H9 (cell line): ENCODE results near the gene PTTG1IP. TPM values are rescaled to one million over a fixed set of nuclear protein-coding genes. Genes with fewer than 3 reads are reported as not detected.

Experiments used
- DNase-seq: peaks from one replicate; pipeline ENCODE4 v3.0.0-alpha.2; 2017
- H2AFZ ChIP-seq: one replicate; pipeline ENCODE4 v1.6.1; 2013; ENCODE audit warnings: mild to moderate bottlenecking, low read length, control low read depth, moderate library complexity
- H2AK5ac ChIP-seq: 2 replicates; pipeline ENCODE4 v1.6.1; 2013; ENCODE audit warnings: low read length, control low read depth, mixed read lengths; ENCODE audit not compliant: insufficient read length
- H2BK120ac ChIP-seq: one replicate; pipeline ENCODE4 v1.6.1; 2013; ENCODE audit warnings: low read depth, mild to moderate bottlenecking, low read length, control low read depth, inconsistent platforms; ENCODE audit not compliant: poor library complexity, severe bottlenecking
- H2BK12ac ChIP-seq: 2 replicates; pipeline ENCODE4 v1.6.1; 2013; ENCODE audit warnings: low read length, control low read depth, mixed read lengths, low read depth; ENCODE audit not compliant: insufficient read length
- H2BK15ac ChIP-seq: 2 replicates; pipeline ENCODE4 v1.6.1; 2013; ENCODE audit warnings: low read depth, low read length, control low read depth
- H2BK20ac ChIP-seq: one replicate; pipeline ENCODE4 v1.6.1; 2013; ENCODE audit warnings: low read depth, mild to moderate bottlenecking, low read length, control low read depth, inconsistent platforms; ENCODE audit not compliant: poor library complexity, severe bottlenecking
- H2BK5ac ChIP-seq: 2 replicates; pipeline ENCODE4 v1.6.1; 2013; ENCODE audit warnings: low read length, control low read depth, mixed read lengths; ENCODE audit not compliant: insufficient read length
- H3K14ac ChIP-seq: 2 replicates; pipeline ENCODE4 v1.6.1; 2013; ENCODE audit warnings: low read length, control low read depth; ENCODE audit not compliant: insufficient read depth
- H3K18ac ChIP-seq: 2 replicates; pipeline ENCODE4 v1.6.1; 2013; ENCODE audit warnings: low read depth, mild to moderate bottlenecking, mixed read lengths, low read length, control low read depth; ENCODE audit not compliant: insufficient read length
- H3K23ac ChIP-seq: 2 replicates; pipeline ENCODE4 v1.6.1; 2013; ENCODE audit warnings: low read length, control low read depth, mixed read lengths, low read depth; ENCODE audit not compliant: insufficient read length
- H3K23me2 ChIP-seq: 2 replicates; pipeline ENCODE4 v1.6.1; 2013; ENCODE audit warnings: low read depth, mild to moderate bottlenecking, mixed read lengths, low read length, control low read depth; ENCODE audit not compliant: insufficient read length, poor library complexity, severe bottlenecking
- H3K27ac ChIP-seq: 2 replicates; pipeline ENCODE4 v1.5.1; 2013; ENCODE audit warnings: low read length, control low read depth, mixed read lengths, low read depth; ENCODE audit not compliant: insufficient read length
- H3K27me3 ChIP-seq: 2 replicates; pipeline ENCODE4 v1.6.1; 2013; ENCODE audit warnings: low read length, control low read depth, inconsistent platforms; ENCODE audit not compliant: insufficient read depth
- H3K4ac ChIP-seq: 2 replicates; pipeline ENCODE4 v1.6.1; 2013; ENCODE audit warnings: low read depth, mild to moderate bottlenecking, control low read depth, inconsistent platforms, low read length, moderate library complexity
- H3K4me1 ChIP-seq: 2 replicates; pipeline ENCODE4 v1.6.1; 2013; ENCODE audit warnings: low read length, control low read depth, inconsistent platforms; ENCODE audit not compliant: insufficient read depth
- H3K4me2 ChIP-seq: 2 replicates; pipeline ENCODE4 v1.6.1; 2013; ENCODE audit warnings: low read length, control low read depth, mixed read lengths; ENCODE audit not compliant: insufficient read length, insufficient read depth
- H3K56ac ChIP-seq: 2 replicates; pipeline ENCODE4 v1.6.1; 2013; ENCODE audit warnings: low read depth, mild to moderate bottlenecking, mixed read lengths, low read length, control low read depth; ENCODE audit not compliant: insufficient read length
- H3K79me1 ChIP-seq: 2 replicates; pipeline ENCODE4 v1.6.1; 2013; ENCODE audit warnings: low read depth, mild to moderate bottlenecking, moderate library complexity, low read length, control low read depth, inconsistent platforms; ENCODE audit not compliant: insufficient read depth, poor library complexity, severe bottlenecking
- H3K79me2 ChIP-seq: 2 replicates; pipeline ENCODE4 v1.6.1; 2013; ENCODE audit warnings: low read length, control low read depth, inconsistent platforms; ENCODE audit not compliant: insufficient read depth
- H3K9ac ChIP-seq: 2 replicates; pipeline ENCODE4 v1.6.1; 2013; ENCODE audit warnings: low read length, control low read depth, mixed read lengths; ENCODE audit not compliant: insufficient read length; ENCODE audit errors: extremely low read depth
- H3K9me3 ChIP-seq: one replicate; pipeline ENCODE4 v1.6.1; 2013; ENCODE audit warnings: low read depth, low read length, inconsistent platforms; ENCODE audit not compliant: control insufficient read depth
- H3T11ph ChIP-seq: one replicate; pipeline ENCODE4 v1.6.1; 2013; ENCODE audit warnings: mild to moderate bottlenecking, low read length, control low read depth, inconsistent platforms
- H4K20me1 ChIP-seq: one replicate; pipeline ENCODE4 v1.6.1; 2013; ENCODE audit not compliant: control insufficient read depth, insufficient read length, insufficient read depth
- H4K5ac ChIP-seq: 2 replicates; pipeline ENCODE4 v1.6.1; 2013; ENCODE audit warnings: low read depth, mild to moderate bottlenecking, mixed read lengths, low read length, control low read depth; ENCODE audit not compliant: insufficient read length
- H4K8ac ChIP-seq: replicated peaks from 2 replicates; pipeline ENCODE4 v1.6.1; 2013; ENCODE audit warnings: low read length, control low read depth, mixed read lengths, low read depth; ENCODE audit not compliant: insufficient read length
- H4K91ac ChIP-seq: 2 replicates; pipeline ENCODE4 v1.6.1; 2013; ENCODE audit warnings: low read depth, mild to moderate bottlenecking, moderate library complexity, mixed read lengths, low read length, control low read depth; ENCODE audit not compliant: insufficient read length
- H3K27ac Mint-ChIP-seq, 3 experiments: 2 replicates in 2 of 3; 3 replicates in 1 of 3; pipeline ENCODE4 v1.8.0; 2020 to 2021; ENCODE audit warnings: mixed read lengths in 3 of 3, mild to moderate bottlenecking in 1 of 3, moderate library complexity in 1 of 3
- H3K27me3 Mint-ChIP-seq: 2 replicates; pipeline ENCODE4 v1.8.0; 2021; ENCODE audit warnings: low read depth, mild to moderate bottlenecking, moderate library complexity, mixed read lengths
- H3K36me3 Mint-ChIP-seq, 3 experiments: 2 replicates in 2 of 3; 3 replicates in 1 of 3; pipeline ENCODE4 v1.8.0; 2020 to 2021; ENCODE audit warnings: low read depth in 3 of 3, mixed read lengths in 3 of 3; ENCODE audit not compliant: insufficient read depth in 1 of 3
- H3K4me1 Mint-ChIP-seq, 2 experiments: 2 replicates each; pipeline ENCODE4 v1.8.0; 2020; ENCODE audit warnings: mixed read lengths in 2 of 2
- H3K4me3 Mint-ChIP-seq, 2 experiments: 2 replicates in 1 of 2; 3 replicates in 1 of 2; pipeline ENCODE4 v1.8.0; 2020 to 2021; ENCODE audit warnings: mild to moderate bottlenecking in 2 of 2, mixed read lengths in 2 of 2, moderate library complexity in 1 of 2
- H3K9me3 Mint-ChIP-seq, 2 experiments: 2 replicates in 1 of 2; 3 replicates in 1 of 2; pipeline ENCODE4 v1.8.0; 2020; ENCODE audit warnings: mild to moderate bottlenecking in 2 of 2, mixed read lengths in 2 of 2, moderate library complexity in 1 of 2
- WGBS: extraction: QIAGEN DNeasy Blood & Tissue Kit; methylation state at CpG from one replicate; pipeline ENCODE4 v1.1.7; 2013; ENCODE audit warnings: missing lambda C conversion rate, low lambda C conversion rate, mixed read lengths; ENCODE audit not compliant: insufficient read length; ENCODE audit errors: extremely low coverage; 5-methylcytosine and 5-hydroxymethylcytosine counted together
- total RNA-seq: library from RNA; stranded (reverse); gene quantifications from 2 replicates; pipeline ENCODE4 v1.2.1, GENCODE V29; 2021
- TF ChIP-seq, protein P1 (sequence below): fragments of 200-600 bp; sonication (generic); conservative IDR thresholded peaks from 3 replicates; pipeline ENCODE4 v1.8.0; 2021; ENCODE audit warnings: antibody characterized with exemption, mild to moderate bottlenecking

PTTG1IP gene
- total RNA-seq, 1 experiment from 2014 or later, result 107 TPM

DNA sequence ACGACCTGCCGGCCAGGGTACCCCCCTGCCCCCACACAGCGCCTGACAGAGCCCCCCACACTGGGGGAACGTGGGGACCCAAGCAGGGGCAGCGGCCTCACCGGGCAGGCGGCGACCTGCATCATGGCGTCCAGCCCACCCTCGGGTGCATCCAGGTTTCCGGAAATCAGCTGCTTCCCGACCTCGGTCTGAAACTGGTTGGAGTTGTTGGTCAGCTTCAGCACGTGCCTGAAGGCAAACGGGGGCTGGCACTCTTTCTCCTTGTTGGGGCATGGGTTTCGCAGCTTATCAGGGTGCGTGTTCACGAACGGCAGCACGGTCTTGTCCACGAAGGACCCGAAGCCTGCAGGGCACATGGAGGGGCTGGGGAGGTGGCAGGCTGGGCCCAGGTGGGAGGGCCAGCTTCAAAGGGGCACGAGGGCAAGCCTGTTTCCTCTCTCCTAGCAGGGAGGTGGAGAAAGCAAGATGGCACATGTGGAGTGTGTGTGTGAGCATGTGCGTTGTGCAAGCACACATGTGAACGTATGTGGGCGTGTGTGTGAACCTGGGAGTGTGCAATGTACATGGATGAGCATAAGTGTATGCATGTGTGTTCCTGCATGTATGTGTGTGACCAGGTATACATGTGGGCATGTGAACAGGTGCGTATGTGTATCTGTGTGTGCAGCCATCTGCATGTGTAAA lies 28.0 kb upstream of the PTTG1IP start:
- Mint-ChIP-seq H3K9me3 (no peaks in the 10 kb centered on the region; a peak in 3 of 5 replicates), H3K27me3 (peaks cover 4% of the 10 kb centered on the region), H3K27ac (no peak overlapping the region), H3K4me3 (no peak overlapping the region), H3K4me1 (peaks cover 10 to 15% of the 10 kb centered on the region in 2 experiments), H3K36me3 (no peaks in the 10 kb centered on the region)
- H2BK5ac ChIP-seq, result no peak overlapping the region
- no peak for DNase-seq
- no peaks in the 10 kb centered on the region for H3K27me3 ChIP-seq
- H3K9ac ChIP-seq, result no peak overlapping the region
- no peaks in the 10 kb centered on the region; the same call in 1 of the 2 replicates for H3K4me1 ChIP-seq
- H2AK5ac ChIP-seq, result no peak overlapping the region
- no peak overlapping the region for H3K14ac ChIP-seq
- no peak overlapping the region for H4K5ac ChIP-seq
- TF ChIP-seq, protein P1, sequence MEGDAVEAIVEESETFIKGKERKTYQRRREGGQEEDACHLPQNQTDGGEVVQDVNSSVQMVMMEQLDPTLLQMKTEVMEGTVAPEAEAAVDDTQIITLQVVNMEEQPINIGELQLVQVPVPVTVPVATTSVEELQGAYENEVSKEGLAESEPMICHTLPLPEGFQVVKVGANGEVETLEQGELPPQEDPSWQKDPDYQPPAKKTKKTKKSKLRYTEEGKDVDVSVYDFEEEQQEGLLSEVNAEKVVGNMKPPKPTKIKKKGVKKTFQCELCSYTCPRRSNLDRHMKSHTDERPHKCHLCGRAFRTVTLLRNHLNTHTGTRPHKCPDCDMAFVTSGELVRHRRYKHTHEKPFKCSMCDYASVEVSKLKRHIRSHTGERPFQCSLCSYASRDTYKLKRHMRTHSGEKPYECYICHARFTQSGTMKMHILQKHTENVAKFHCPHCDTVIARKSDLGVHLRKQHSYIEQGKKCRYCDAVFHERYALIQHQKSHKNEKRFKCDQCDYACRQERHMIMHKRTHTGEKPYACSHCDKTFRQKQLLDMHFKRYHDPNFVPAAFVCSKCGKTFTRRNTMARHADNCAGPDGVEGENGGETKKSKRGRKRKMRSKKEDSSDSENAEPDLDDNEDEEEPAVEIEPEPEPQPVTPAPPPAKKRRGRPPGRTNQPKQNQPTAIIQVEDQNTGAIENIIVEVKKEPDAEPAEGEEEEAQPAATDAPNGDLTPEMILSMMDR, result no peak
- H3K18ac ChIP-seq, result no peak overlapping the region
- H4K91ac ChIP-seq, result no peak overlapping the region
- H3K79me2 ChIP-seq, result no peaks in the 10 kb centered on the region
- H2BK15ac ChIP-seq, result no peak overlapping the region
- no peak overlapping the region for H3T11ph ChIP-seq
- no peak overlapping the region for H3K4me2 ChIP-seq
- H2BK12ac ChIP-seq, result no peak overlapping the region
- H4K8ac ChIP-seq, result no peak overlapping the region
- H3K23me2 ChIP-seq, result no peaks in the 10 kb centered on the region
- WGBS, result no CpG with 5 or more reads among the region's 27 CpGs
- H2BK20ac ChIP-seq, result no peak overlapping the region
- no peak overlapping the region for H2AFZ ChIP-seq
- no peak overlapping the region for H3K23ac ChIP-seq
- peaks cover 6% of the 10 kb centered on the region for H4K20me1 ChIP-seq
- no peak overlapping the region for H2BK120ac ChIP-seq
- H3K56ac ChIP-seq, result no peak overlapping the region
- no peaks in the 10 kb centered on the region for H3K9me3 ChIP-seq
- H3K27ac ChIP-seq, result no peak overlapping the region
- H3K79me1 ChIP-seq, result no peaks in the 10 kb centered on the region
- no peak overlapping the region for H3K4ac ChIP-seq
